ENCODE results near the gene PLXND1. TPM values are rescaled to one million over a fixed set of nuclear protein-coding genes. Genes with fewer than 3 reads are reported as not detected.
A peak's percentile ranks its signal among the peaks of the same experiment; 100 is the strongest.

PLXND1 gene
- total and polyA plus RNA-seq, 2 donors (not counting 1 experiment from before 2014, with no cell fraction given), result 89.6 to 109 TPM

- DNase-seq (ENCODE audit: low read depth in 2 of 2), result peak in 1 of 2 donors; percentile 46
- H4K20me1 ChIP-seq (ENCODE audit: control insufficient read depth, extremely low read depth, insufficient read depth, low read length), result no peaks in the 10 kb centered on the region
- no peak overlapping the region for H2AFZ ChIP-seq (ENCODE audit: low read length)
Measured at GRCh38 chr3:129563850-129564535, 42.5 kb downstream of the PLXND1 start.

GRCh38 chr3:129563332-129563731 lies 43.1 kb downstream of the PLXND1 start:
- Histone ChIP-seq H2AFZ (ENCODE audit: low read length) (no peak overlapping the region), H3K9ac (ENCODE audit: insufficient read depth, low read length) (no peak overlapping the region), H3K4me1 (ENCODE audit: control insufficient read depth, extremely low read depth, insufficient read depth, low read length) (peaks cover 34% of the 10 kb centered on the region), H3K36me3 (ENCODE audit: control insufficient read depth, insufficient read depth, low read length) (peaks cover 36% of the 10 kb centered on the region), H3K9me3 (ENCODE audit: control insufficient read depth, insufficient read depth, low read depth, low read length) (no peaks in the 10 kb centered on the region), H3K27ac (ENCODE audit: insufficient read depth, low read length) (no peak overlapping the region), H3K27me3 (ENCODE audit: control insufficient read depth, insufficient read depth, low read length) (no peaks in the 10 kb centered on the region), H3K4me2 (ENCODE audit: extremely low read depth, insufficient read depth, low read length) (no peak overlapping the region), H3K4me3 (replicated peaks in 1 of 4; ENCODE audit: control extremely low read depth in 1 of 4, insufficient read depth in 1 of 4, low read depth in 3 of 4, low read length in 4 of 4) (no peak overlapping the region), H3K79me2 (ENCODE audit: control insufficient read depth, insufficient read depth, low read length) (peaks cover 9% of the 10 kb centered on the region), H4K20me1 (ENCODE audit: control insufficient read depth, extremely low read depth, insufficient read depth, low read length) (no peaks in the 10 kb centered on the region)
- DNase-seq (ENCODE audit: low read depth in 2 of 2), result no peak
- no peak for TF ChIP-seq CTCF (conservative IDR thresholded peaks at IDR 0.05 in 1 of 2, IDR thresholded peaks at IDR 0.05 in 1 of 2; ENCODE audit: low read depth in 1 of 2, low read length in 2 of 2)
- TF ChIP-seq EZH2 (IDR thresholded peaks at IDR 0.05; ENCODE audit: low read length, missing control alignments), result no peak

More at GRCh38 chr3:129563850-129564535, 42.5 kb downstream of the PLXND1 start:
- TF ChIP-seq CTCF (conservative IDR thresholded peaks at IDR 0.05 in 1 of 2, IDR thresholded peaks at IDR 0.05 in 1 of 2; ENCODE audit: low read depth in 1 of 2, low read length in 2 of 2) (no peak), EZH2 (IDR thresholded peaks at IDR 0.05; ENCODE audit: low read length, missing control alignments) (no peak)
- H3K36me3 ChIP-seq (ENCODE audit: control insufficient read depth, insufficient read depth, low read length), result peaks cover 35% of the 10 kb centered on the region
- no peak overlapping the region for H3K9ac ChIP-seq (ENCODE audit: insufficient read depth, low read length)
- H3K4me2 ChIP-seq (ENCODE audit: extremely low read depth, insufficient read depth, low read length), result no peak overlapping the region
- H3K4me3 ChIP-seq (replicated peaks in 1 of 4; ENCODE audit: control extremely low read depth in 1 of 4, insufficient read depth in 1 of 4, low read depth in 3 of 4, low read length in 4 of 4), result no peak overlapping the region
- H3K27ac ChIP-seq (ENCODE audit: insufficient read depth, low read length), result no peak overlapping the region
- H3K9me3 ChIP-seq (ENCODE audit: control insufficient read depth, insufficient read depth, low read depth, low read length), result no peaks in the 10 kb centered on the region
- H3K79me2 ChIP-seq (ENCODE audit: control insufficient read depth, insufficient read depth, low read length), result peaks cover 9% of the 10 kb centered on the region
- H3K27me3 ChIP-seq (ENCODE audit: control insufficient read depth, insufficient read depth, low read length), result no peaks in the 10 kb centered on the region
- peaks cover 29% of the 10 kb centered on the region for H3K4me1 ChIP-seq (ENCODE audit: control insufficient read depth, extremely low read depth, insufficient read depth, low read length)

- Histone ChIP-seq H3K27me3 (ENCODE audit: control insufficient read depth, insufficient read depth, low read length) (no peaks in the 10 kb centered on the region), H4K20me1 (ENCODE audit: control insufficient read depth, extremely low read depth, insufficient read depth, low read length) (no peaks in the 10 kb centered on the region), H3K9me3 (ENCODE audit: control insufficient read depth, insufficient read depth, low read depth, low read length) (no peaks in the 10 kb centered on the region), H3K79me2 (ENCODE audit: control insufficient read depth, insufficient read depth, low read length) (peaks cover 9% of the 10 kb centered on the region), H2AFZ (ENCODE audit: low read length) (no peak overlapping the region), H3K4me1 (ENCODE audit: control insufficient read depth, extremely low read depth, insufficient read depth, low read length) (peaks cover 39% of the 10 kb centered on the region), H3K4me3 (replicated peaks in 1 of 4; ENCODE audit: control extremely low read depth in 1 of 4, insufficient read depth in 1 of 4, low read depth in 3 of 4, low read length in 4 of 4) (no peak overlapping the region), H3K4me2 (ENCODE audit: extremely low read depth, insufficient read depth, low read length) (no peak overlapping the region), H3K36me3 (ENCODE audit: control insufficient read depth, insufficient read depth, low read length) (peaks cover 36% of the 10 kb centered on the region), H3K9ac (ENCODE audit: insufficient read depth, low read length) (no peak overlapping the region), H3K27ac (ENCODE audit: insufficient read depth, low read length) (no peak overlapping the region)
- no peak for DNase-seq (ENCODE audit: low read depth in 2 of 2)
- TF ChIP-seq EZH2 (IDR thresholded peaks at IDR 0.05; ENCODE audit: low read length, missing control alignments) (no peak), CTCF (conservative IDR thresholded peaks at IDR 0.05 in 1 of 2, IDR thresholded peaks at IDR 0.05 in 1 of 2; ENCODE audit: low read depth in 1 of 2, low read length in 2 of 2) (no peak)
Measured at GRCh38 chr3:129562803-129563202, 43.7 kb downstream of the PLXND1 start.

Data from fibroblast of lung (primary cell).